GM18858 (cell line): ENCODE results near the gene KRTAP21-3.

ENCODE experiments used
- ATAC-seq: cut with Tn5 transposase; IDR thresholded peaks from one replicate; pipeline ENCODE4 v1.9.1; 2021; ENCODE audit not compliant: unreplicated experiment

The KRTAP21-3 gene

GRCh38 chr21:30668776-30669175 lies 49.8 kb downstream of the KRTAP21-3 start:
- no peak for ATAC-seq
